Measurements from ENCODE around the gene NUDT3. TPM values are rescaled to one million over a fixed set of nuclear protein-coding genes. Genes with fewer than 3 reads are reported as not detected.

The NUDT3 gene
- total and polyA plus RNA-seq, 4 donors: 3.2 to 20.2 (median 9.5) TPM

GRCh38 chr6:34280216-34280615 is 112.3 kb downstream of the NUDT3 start:
- H3K4me1 ChIP-seq (ENCODE audit: control insufficient read depth in 4 of 4, insufficient read depth in 4 of 4, low read length in 3 of 4): peaks cover 4 to 9% (median 6%) of the 10 kb centered on the region in 4 donors
- H3K9ac ChIP-seq (ENCODE audit: low read depth in 1 of 2, low read length in 2 of 2): no peak overlapping the region
- H3K36me3 ChIP-seq (ENCODE audit: control insufficient read depth in 4 of 4, insufficient read depth in 3 of 4, low read depth in 1 of 4, low read length in 3 of 4): peaks cover 0 to 7% (median under 1%) of the 10 kb centered on the region in 4 donors
- TF ChIP-seq MAX (IDR thresholded peaks at IDR 0.05) (no peak), HNF4A (conservative IDR thresholded peaks at IDR 0.05) (no peak), ZBTB33 (IDR thresholded peaks at IDR 0.05) (no peak), RXRA (IDR thresholded peaks at IDR 0.05) (no peak), CTCF (IDR thresholded peaks at IDR 0.05; ENCODE audit: low read depth, low read length, missing input control) (no peak)
- no peaks in the 10 kb centered on the region for H3K27me3 ChIP-seq (ENCODE audit: control insufficient read depth in 4 of 4, insufficient read depth in 4 of 4, low read length in 3 of 4)
- WGBS: 94% methylated on average over 4 of the region's 4 CpGs
- no peak for DNase-seq (ENCODE audit: low spot score)
- no peaks in the 10 kb centered on the region for H3K9me3 ChIP-seq (ENCODE audit: control insufficient read depth in 4 of 4, low read length in 3 of 4)
- H3K27ac ChIP-seq (ENCODE audit: low read depth in 1 of 2, low read length in 2 of 2): no peak overlapping the region
- H3K4me3 ChIP-seq (ENCODE audit: low read depth in 1 of 3, low read length in 3 of 3): no peak overlapping the region

GRCh38 chr6:34278833-34279232 is 113.6 kb downstream of the NUDT3 start:
- H3K9ac ChIP-seq (ENCODE audit: low read depth in 1 of 2, low read length in 2 of 2): no peak overlapping the region
- 91% methylated on average over 5 of the region's 5 CpGs for WGBS
- no peak for TF ChIP-seq ZBTB33 (IDR thresholded peaks at IDR 0.05)
- TF ChIP-seq ATF3 (IDR thresholded peaks at IDR 0.05): no peak
- no peak for TF ChIP-seq FOXA1 (IDR thresholded peaks at IDR 0.05)
- no peak for TF ChIP-seq RXRA (IDR thresholded peaks at IDR 0.05)
- TF ChIP-seq FOXA2 (IDR thresholded peaks at IDR 0.05): no peak
- no peak for TF ChIP-seq HNF4G (IDR thresholded peaks at IDR 0.05)
- TF ChIP-seq CTCF (IDR thresholded peaks at IDR 0.05; ENCODE audit: low read depth, low read length, missing input control): no peak
- TF ChIP-seq EGR1 (IDR thresholded peaks at IDR 0.05; ENCODE audit: low read depth in 2 of 2): no peak
- TF ChIP-seq MAX (IDR thresholded peaks at IDR 0.05): no peak
- no peak for TF ChIP-seq YY1 (IDR thresholded peaks at IDR 0.05)
- TF ChIP-seq NR2F2 (IDR thresholded peaks at IDR 0.05): no peak
- H3K27ac ChIP-seq (ENCODE audit: low read depth in 1 of 2, low read length in 2 of 2): no peak overlapping the region
- peaks cover 0 to 7% (median 0%) of the 10 kb centered on the region in 4 donors for H3K36me3 ChIP-seq (ENCODE audit: control insufficient read depth in 4 of 4, insufficient read depth in 3 of 4, low read depth in 1 of 4, low read length in 3 of 4)
- H3K4me3 ChIP-seq (ENCODE audit: low read depth in 1 of 3, low read length in 3 of 3): no peak overlapping the region
- no peak for DNase-seq (ENCODE audit: low spot score)
- H3K4me1 ChIP-seq (ENCODE audit: control insufficient read depth in 4 of 4, insufficient read depth in 4 of 4, low read length in 3 of 4): peaks cover 4 to 9% (median 7%) of the 10 kb centered on the region in 4 donors
- no peaks in the 10 kb centered on the region for H3K9me3 ChIP-seq (ENCODE audit: control insufficient read depth in 4 of 4, low read length in 3 of 4)
- H3K27me3 ChIP-seq (ENCODE audit: control insufficient read depth in 4 of 4, insufficient read depth in 4 of 4, low read length in 3 of 4): no peaks in the 10 kb centered on the region
